HepG2 (cell line): Measurements from ENCODE around the gene SOBP. TPM values are rescaled to one million over a fixed set of nuclear protein-coding genes. Genes with fewer than 3 reads are reported as not detected.

Experiments
- ATAC-seq: fragments of 200-7000 bp; cut with Tn5 transposase; 3 replicates; pipeline ENCODE4 v1.9.1; 2020; ENCODE audit warnings: mild to moderate bottlenecking, moderate library complexity
- BruUV-seq: library from RNA; stranded (reverse); fragments of 400-500 nt; replicated peaks from 2 replicates; lab custom pipeline; 2021; lab: Mats Ljungman, UMichigan
- CTCF ChIA-PET: fragments of 300-600 bp; formaldehyde crosslinking; extraction: SDS; loops from one replicate; lab custom pipeline; 2021; ENCODE audit warnings: low total read pairs, inconsistent platforms, low intra/inter-chr PET ratio; lab: Yijun Ruan, JAX
- POLR2A ChIA-PET: fragments of 350-600 bp; sonication (Branson Sonifier 250); formaldehyde crosslinking; loops from one replicate; lab custom pipeline; 2020; ENCODE audit warnings: antibody characterized with exemption, inconsistent platforms; lab: Yijun Ruan, JAX
- DNase-seq: peaks from one replicate; pipeline ENCODE4 v3.0.0-alpha.2; 2015; ENCODE audit warnings: low spot score
- FAIRE-seq: peaks from 3 replicates; lab custom pipeline; 2011; peaks lifted over from hg19 to GRCh38; lab: Jason Lieb, UNC
- H2AFZ ChIP-seq: one replicate; pipeline ENCODE4 v1.6.1; 2011; ENCODE audit warnings: low read length, inconsistent platforms
- H3K27ac ChIP-seq: fragments of 300-600 bp; 3 replicates; pipeline ENCODE4 v1.8.0; 2011; ENCODE audit warnings: mixed run types, mild to moderate bottlenecking, mixed read lengths, low read length, inconsistent platforms; ENCODE audit not compliant: insufficient read depth; ENCODE audit errors: extremely low read length
- H3K27me3 ChIP-seq, 2 experiments: fragments of 200-600 bp in 1 of 2; 2 replicates in 1 of 2; 3 replicates in 1 of 2; pipeline versions ENCODE4 v1.6.0 to v1.8.0; 2011; ENCODE audit warnings: low read length in 2 of 2, mild to moderate bottlenecking in 2 of 2, moderate library complexity in 2 of 2, inconsistent platforms in 1 of 2; ENCODE audit not compliant: insufficient read depth in 2 of 2, control insufficient read depth in 1 of 2
- H3K36me3 ChIP-seq, 2 experiments: fragments of 200-600 bp in 1 of 2; replicated peaks in 1 of 2; 2 replicates in 1 of 2; 3 replicates in 1 of 2; pipeline versions ENCODE4 v1.5.1 to v1.8.0; 2011; ENCODE audit warnings: low read length in 2 of 2, inconsistent platforms in 1 of 2; ENCODE audit not compliant: insufficient read depth in 2 of 2, control insufficient read depth in 1 of 2
- H3K4me1 ChIP-seq: 2 replicates; pipeline ENCODE4 v1.5.1; 2012; ENCODE audit warnings: low read length, inconsistent platforms; ENCODE audit not compliant: insufficient read depth
- H3K4me2 ChIP-seq: 2 replicates; pipeline ENCODE4 v1.6.0; 2011; ENCODE audit warnings: low read depth, low read length, inconsistent platforms
- H3K4me3 ChIP-seq, 3 experiments: fragments of 200-600 bp in 1 of 3; sonication (generic), shearing (Covaris generic) in 1 of 3; replicated peaks in 1 of 3; 2 replicates each; pipeline ENCODE4 v1.5.1; 2011 to 2016; ENCODE audit warnings: low read length in 3 of 3, inconsistent platforms in 2 of 3, low read depth in 2 of 3, mild to moderate bottlenecking in 2 of 3, control low read depth in 1 of 3, mixed read lengths in 1 of 3; ENCODE audit not compliant: insufficient read depth in 1 of 3
- H3K79me2 ChIP-seq: one replicate; pipeline ENCODE4 v1.6.1; 2011; ENCODE audit warnings: low read length, inconsistent platforms; ENCODE audit not compliant: insufficient read depth
- H3K9ac ChIP-seq: 2 replicates; pipeline ENCODE4 v1.6.0; 2011; ENCODE audit warnings: mild to moderate bottlenecking, low read depth, low read length, inconsistent platforms; ENCODE audit not compliant: insufficient read depth
- H3K9me3 ChIP-seq: 2 replicates; pipeline ENCODE4 v1.5.1; 2012; ENCODE audit warnings: mild to moderate bottlenecking, low read length
- H4K20me1 ChIP-seq: 2 replicates; pipeline ENCODE4 v1.6.0; 2011; ENCODE audit warnings: inconsistent platforms, mild to moderate bottlenecking, low read length, moderate library complexity; ENCODE audit not compliant: insufficient read depth
- CREB1 ChIP-seq, 2 experiments: fragments of 450-650 bp in 1 of 2; IDR thresholded peaks; 2 replicates each; pipeline ENCODE4 v1.6.1; 2016 to 2017; ENCODE audit warnings: control low read depth in 1 of 2, mild to moderate bottlenecking in 1 of 2, missing compliant biosample characterization in 1 of 2, missing genetic modification characterization in 1 of 2
- EED ChIP-seq: sonication (generic); formaldehyde crosslinking; IDR thresholded peaks from 2 replicates; pipeline ENCODE4 v1.5.0; 2020; ENCODE audit warnings: mild to moderate bottlenecking, missing genetic modification reagents
- ETV5 ChIP-seq: IDR thresholded peaks from 2 replicates; pipeline ENCODE4 v1.6.1; 2018; ENCODE audit warnings: missing biosample characterization, missing genetic modification reagents, inconsistent platforms, borderline replicate concordance
- KDM2A ChIP-seq: sonication (generic); formaldehyde crosslinking; IDR thresholded peaks from 2 replicates; pipeline ENCODE4 v1.4.0; 2020; ENCODE audit warnings: low read depth, missing genetic modification reagents, borderline replicate concordance
- KDM5B ChIP-seq: sonication (generic); formaldehyde crosslinking; IDR thresholded peaks from 2 replicates; pipeline ENCODE4 v1.4.0; 2020; ENCODE audit warnings: missing genetic modification reagents, mild to moderate bottlenecking, borderline replicate concordance
- NFE2L1 ChIP-seq: sonication (generic); formaldehyde crosslinking; IDR thresholded peaks from 2 replicates; pipeline ENCODE4 v1.4.0; 2020; ENCODE audit warnings: missing genetic modification reagents, mild to moderate bottlenecking, borderline replicate concordance
- RFXAP ChIP-seq: sonication (generic); formaldehyde crosslinking; IDR thresholded peaks from 2 replicates; pipeline ENCODE4 v1.4.0; 2020; ENCODE audit warnings: missing genetic modification reagents, borderline replicate concordance
- SRSF4 ChIP-seq: fragments of 200-400 bp; formaldehyde crosslinking; IDR thresholded peaks from one replicate; pipeline ENCODE4 v1.6.1; 2018; ENCODE audit warnings: mild to moderate bottlenecking, low read depth, low read length, moderate library complexity; ENCODE audit not compliant: poor library complexity, severe bottlenecking
- ZFY ChIP-seq: sonication (generic); formaldehyde crosslinking; IDR thresholded peaks from 2 replicates; pipeline ENCODE4 v1.4.0; 2020; ENCODE audit warnings: missing genetic modification reagents
- ZFYVE20 ChIP-seq: sonication (generic); formaldehyde crosslinking; IDR thresholded peaks from 2 replicates; pipeline ENCODE4 v1.8.0; 2023; ENCODE audit warnings: low read depth, mild to moderate bottlenecking, moderate library complexity, missing genetic modification reagents, borderline replicate concordance
- ZSCAN22 ChIP-seq: sonication (generic); formaldehyde crosslinking; IDR thresholded peaks from 2 replicates; pipeline ENCODE4 v1.4.0; 2020; ENCODE audit warnings: mild to moderate bottlenecking, missing genetic modification reagents
- WGBS: methylation state at CpG from one replicate; pipeline ENCODE4 v1.1.6; 2017; ENCODE audit warnings: low lambda C conversion rate; 5-methylcytosine and 5-hydroxymethylcytosine counted together
- in situ Hi-C: cut with HindIII; loops from 2 replicates; pipeline ENCODE4 v1.10.0; 2017; ENCODE audit warnings: low pct_unique_long_range_greater_than_20kb; ENCODE audit not compliant: extremely low pct_ligation_motif_present
- intact Hi-C: fragments of 100-400 bp; cut with micrococcal nuclease; formaldehyde crosslinking; loops from one replicate; pipeline ENCODE4 v1.10.0; 2022; ENCODE audit not compliant: unreplicated experiment
- polyA plus RNA-seq, 8 experiments: library from polyadenylated mRNA; depleted of rRNA in 3 of 8; stranded (reverse) in 7 of 8; unstranded in 1 of 8; fragments of >200 nt; fragmentation: Illumina TruSeq in 4 of 8; extraction: Trizol in 4 of 8; gene quantifications; 2 replicates each; pipeline versions ENCODE4 v1.2.1 to v1.2.3, GENCODE V29; 2011 to 2016; ENCODE audit warnings: low read depth in 4 of 8, missing spikeins in 1 of 8, mixed read lengths in 1 of 8; ENCODE audit not compliant: insufficient read depth in 1 of 8
- total RNA-seq, 5 experiments: library from RNA; depleted of rRNA; stranded (reverse); fragments of >200 nt; fragmentation: Illumina TruSeq; extraction: Trizol; gene quantifications; 2 replicates each; pipeline ENCODE4 v1.2.3, GENCODE V29; 2016; ENCODE audit warnings: low read depth in 1 of 5
- TF ChIP-seq, protein P1 (sequence below): sonication (generic); formaldehyde crosslinking; IDR thresholded peaks from 2 replicates; pipeline ENCODE4 v1.4.0; 2020; ENCODE audit warnings: missing genetic modification reagents
- TF ChIP-seq, protein P2 (sequence below): sonication (generic); formaldehyde crosslinking; conservative IDR thresholded peaks from 2 replicates; pipeline ENCODE4 v1.4.0; 2020; ENCODE audit warnings: mild to moderate bottlenecking, missing genetic modification reagents, moderate library complexity

The SOBP gene
- total and polyA plus RNA-seq, 2 of the 13 experiments (the other 11 are each of a cell fraction or from before 2014, with no cell fraction given): 1.5 to 6.9 TPM

DNA sequence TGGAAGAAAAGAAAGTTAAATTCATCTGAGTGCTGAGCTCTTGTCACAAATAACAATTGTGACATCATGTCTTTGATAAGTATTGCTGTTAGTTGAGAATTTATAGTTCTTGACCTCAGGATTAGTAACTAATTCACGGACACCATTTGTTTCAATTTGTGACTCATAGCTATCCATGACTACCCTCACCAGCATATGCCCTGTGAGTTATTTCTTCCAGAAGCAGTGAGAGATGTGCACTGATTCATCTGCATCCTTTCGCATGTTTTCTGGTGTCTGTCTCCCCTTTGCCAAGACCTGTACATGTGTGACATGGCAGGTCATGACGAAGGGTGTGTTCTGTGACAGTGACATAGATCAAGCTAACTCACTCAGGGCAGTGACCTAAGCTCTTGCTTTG is 86.9 kb downstream of the SOBP start:
- Histone ChIP-seq H3K4me1 (no peaks in the 10 kb centered on the region), H3K27ac (no peak overlapping the region), H3K4me3 (no peak overlapping the region), H3K27me3 (no peaks in the 10 kb centered on the region), H3K36me3 (peaks cover 3 to 24% of the 10 kb centered on the region in 2 experiments), H2AFZ (no peak overlapping the region), H3K9me3 (no peaks in the 10 kb centered on the region), H3K79me2 (no peaks in the 10 kb centered on the region), H3K4me2 (no peak overlapping the region), H3K9ac (no peak overlapping the region), H4K20me1 (no peaks in the 10 kb centered on the region)
- TF ChIP-seq, protein P1, sequence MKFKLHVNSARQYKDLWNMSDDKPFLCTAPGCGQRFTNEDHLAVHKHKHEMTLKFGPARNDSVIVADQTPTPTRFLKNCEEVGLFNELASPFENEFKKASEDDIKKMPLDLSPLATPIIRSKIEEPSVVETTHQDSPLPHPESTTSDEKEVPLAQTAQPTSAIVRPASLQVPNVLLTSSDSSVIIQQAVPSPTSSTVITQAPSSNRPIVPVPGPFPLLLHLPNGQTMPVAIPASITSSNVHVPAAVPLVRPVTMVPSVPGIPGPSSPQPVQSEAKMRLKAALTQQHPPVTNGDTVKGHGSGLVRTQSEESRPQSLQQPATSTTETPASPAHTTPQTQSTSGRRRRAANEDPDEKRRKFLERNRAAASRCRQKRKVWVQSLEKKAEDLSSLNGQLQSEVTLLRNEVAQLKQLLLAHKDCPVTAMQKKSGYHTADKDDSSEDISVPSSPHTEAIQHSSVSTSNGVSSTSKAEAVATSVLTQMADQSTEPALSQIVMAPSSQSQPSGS: no peak
- TF ChIP-seq CREB1 (IDR thresholded peaks at IDR 0.05) (peak; percentile 31; the same call in 1 of the 2 replicates), CREB1 (CRISPR knock-in tag; IDR thresholded peaks at IDR 0.05) (no peak)
- in situ Hi-C loops (no loop called here), intact Hi-C loops (no loop called here)
- CTCF ChIA-PET: no interaction called here
- ATAC-seq (no peak), FAIRE-seq (no peak), DNase-seq (no peak)
- BruUV-seq: no TSS peak
- POLR2A ChIA-PET: no interaction called here
- 98% methylated on average over 3 of the region's 3 CpGs for WGBS

DNA sequence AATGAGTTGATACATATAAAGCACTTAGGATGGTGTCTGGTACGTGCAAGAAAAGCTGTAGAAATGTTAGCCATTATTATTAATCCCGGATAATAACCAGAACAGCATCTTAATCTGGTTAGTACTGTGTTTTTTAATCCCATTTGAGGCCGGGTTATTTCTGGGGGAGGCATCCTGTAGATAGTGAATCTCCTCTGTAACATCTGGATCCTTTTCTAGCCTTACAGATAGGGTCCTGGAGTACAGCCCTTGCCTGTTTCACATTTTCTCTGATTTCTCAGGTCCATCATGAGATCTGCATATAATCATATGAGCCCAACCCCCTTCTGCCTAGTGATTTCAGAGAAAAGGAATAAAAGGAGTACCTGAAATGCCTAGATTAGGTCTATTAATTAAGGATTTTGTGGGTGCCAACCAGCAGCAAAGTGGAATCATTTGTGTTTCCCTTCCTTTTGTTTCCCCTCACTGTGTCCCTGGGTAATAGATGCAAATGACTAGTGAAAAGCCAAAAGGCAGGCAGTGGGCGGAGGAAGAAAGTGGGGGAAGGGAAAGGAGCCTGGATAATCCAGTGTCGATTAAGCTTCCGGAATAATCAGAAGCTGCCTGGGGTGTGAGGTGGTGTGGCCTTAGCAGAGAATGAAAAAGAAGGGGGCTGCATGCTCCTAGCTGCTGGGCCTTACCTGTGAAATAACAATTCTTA is 88.9 kb downstream of the SOBP start:
- Histone ChIP-seq H2AFZ (no peak overlapping the region), H3K9me3 (no peaks in the 10 kb centered on the region), H3K9ac (no peak overlapping the region), H4K20me1 (no peaks in the 10 kb centered on the region), H3K27ac (no peak overlapping the region), H3K4me2 (no peak overlapping the region), H3K4me3 (no peak overlapping the region), H3K79me2 (no peaks in the 10 kb centered on the region), H3K4me1 (no peaks in the 10 kb centered on the region), H3K27me3 (no peaks in the 10 kb centered on the region), H3K36me3 (peaks cover 3 to 30% of the 10 kb centered on the region in 2 experiments; a peak in 4 of 5 replicates)
- WGBS: 95% methylated on average over 6 of the region's 6 CpGs
- in situ Hi-C loops: no loop called here
- DNase-seq (no peak), FAIRE-seq (no peak), ATAC-seq (no peak)
- ChIA-PET POLR2A (no interaction called here), CTCF (no interaction called here)
- intact Hi-C loops: no loop called here
- BruUV-seq: no TSS peak
- no peak for TF ChIP-seq NFE2L1 (CRISPR knock-in tag)
- no peak for TF ChIP-seq ZFYVE20
- TF ChIP-seq EED (CRISPR knock-in tag): no peak
- TF ChIP-seq ZSCAN22 (CRISPR knock-in tag): no peak
- TF ChIP-seq ETV5 (CRISPR knock-in tag): no peak
- TF ChIP-seq, protein P2, sequence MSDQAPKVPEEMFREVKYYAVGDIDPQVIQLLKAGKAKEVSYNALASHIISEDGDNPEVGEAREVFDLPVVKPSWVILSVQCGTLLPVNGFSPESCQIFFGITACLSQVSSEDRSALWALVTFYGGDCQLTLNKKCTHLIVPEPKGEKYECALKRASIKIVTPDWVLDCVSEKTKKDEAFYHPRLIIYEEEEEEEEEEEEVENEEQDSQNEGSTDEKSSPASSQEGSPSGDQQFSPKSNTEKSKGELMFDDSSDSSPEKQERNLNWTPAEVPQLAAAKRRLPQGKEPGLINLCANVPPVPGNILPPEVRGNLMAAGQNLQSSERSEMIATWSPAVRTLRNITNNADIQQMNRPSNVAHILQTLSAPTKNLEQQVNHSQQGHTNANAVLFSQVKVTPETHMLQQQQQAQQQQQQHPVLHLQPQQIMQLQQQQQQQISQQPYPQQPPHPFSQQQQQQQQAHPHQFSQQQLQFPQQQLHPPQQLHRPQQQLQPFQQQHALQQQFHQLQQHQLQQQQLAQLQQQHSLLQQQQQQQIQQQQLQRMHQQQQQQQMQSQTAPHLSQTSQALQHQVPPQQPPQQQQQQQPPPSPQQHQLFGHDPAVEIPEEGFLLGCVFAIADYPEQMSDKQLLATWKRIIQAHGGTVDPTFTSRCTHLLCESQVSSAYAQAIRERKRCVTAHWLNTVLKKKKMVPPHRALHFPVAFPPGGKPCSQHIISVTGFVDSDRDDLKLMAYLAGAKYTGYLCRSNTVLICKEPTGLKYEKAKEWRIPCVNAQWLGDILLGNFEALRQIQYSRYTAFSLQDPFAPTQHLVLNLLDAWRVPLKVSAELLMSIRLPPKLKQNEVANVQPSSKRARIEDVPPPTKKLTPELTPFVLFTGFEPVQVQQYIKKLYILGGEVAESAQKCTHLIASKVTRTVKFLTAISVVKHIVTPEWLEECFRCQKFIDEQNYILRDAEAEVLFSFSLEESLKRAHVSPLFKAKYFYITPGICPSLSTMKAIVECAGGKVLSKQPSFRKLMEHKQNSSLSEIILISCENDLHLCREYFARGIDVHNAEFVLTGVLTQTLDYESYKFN (CRISPR knock-in tag): no peak
- TF ChIP-seq KDM2A (CRISPR knock-in tag): no peak
- TF ChIP-seq SRSF4: no peak
- TF ChIP-seq ZFY (CRISPR knock-in tag): no peak
- no peak for TF ChIP-seq KDM5B
- no peak for TF ChIP-seq RFXAP
